ENCODE results near the gene NPY.
A peak's percentile ranks its signal among the peaks of the same experiment; 100 is the strongest.
"Not testable (repeated sequence)": the region's sequence is repeated elsewhere in the genome, so short reads cannot be mapped to it uniquely, and the experiment has no call there.

The NPY gene

GRCh38 chr7:24283897-24284698 lies at the start of gene NPY:
NPY (plus strand) TSS chr7:24284190; CDS start chr7:24285241, 1,051 bp downstream.
- no peak for DNase-seq

GRCh38 chr7:24239260-24239659 lies 44.7 kb upstream of the NPY start:
- DNase-seq: no peak

GRCh38 chr7:24241206-24241605 lies 42.8 kb upstream of the NPY start:
- no peak for DNase-seq

GRCh38 chr7:24244554-24244953 lies 39.4 kb upstream of the NPY start:
- DNase-seq: no peak

GRCh38 chr7:24245362-24245761 lies 38.6 kb upstream of the NPY start:
- DNase-seq: no peak

- no peak for DNase-seq
These were observed 34.7 kb upstream of the NPY start for GRCh38 chr7:24249266-24249665.

- DNase-seq: no peak
These were observed 32.4 kb upstream of the NPY start for GRCh38 chr7:24251568-24251967.

GRCh38 chr7:24255139-24255538 lies 28.9 kb upstream of the NPY start:
- DNase-seq: no peak

- DNase-seq: not testable (repeated sequence)
These were observed 25.7 kb upstream of the NPY start for GRCh38 chr7:24258324-24258723.

- DNase-seq: no peak
These were observed 12.1 kb upstream of the NPY start for GRCh38 chr7:24271938-24272337.

- DNase-seq: no peak
These were observed 4.5 kb upstream of the NPY start for GRCh38 chr7:24279512-24279911.

GRCh38 chr7:24283554-24283896 lies 465 bp upstream of the NPY start:
- no peak for DNase-seq

- no peak for DNase-seq
These were observed 913 bp downstream of the NPY start for GRCh38 chr7:24284699-24285506.

GRCh38 chr7:24290004-24290641 lies 6.1 kb downstream of the NPY start:
- peak; percentile 72 for DNase-seq

- no peak for DNase-seq
These were observed 7.3 kb downstream of the NPY start for GRCh38 chr7:24291271-24291670.

GRCh38 chr7:24297362-24297761 lies 13.4 kb downstream of the NPY start:
- no peak for DNase-seq

GRCh38 chr7:24298696-24299095 lies 14.7 kb downstream of the NPY start:
- DNase-seq: no peak

- no peak for DNase-seq
These were observed 15.2 kb downstream of the NPY start for GRCh38 chr7:24299192-24299591.

- DNase-seq: no peak
These were observed 17.7 kb downstream of the NPY start for GRCh38 chr7:24301703-24302102.

GRCh38 chr7:24304494-24305095 lies 20.6 kb downstream of the NPY start:
- DNase-seq: no peak

- no peak for DNase-seq
These were observed 23.3 kb downstream of the NPY start for GRCh38 chr7:24307326-24307725.

GRCh38 chr7:24312588-24312987 lies 28.6 kb downstream of the NPY start:
- DNase-seq: no peak

GRCh38 chr7:24313777-24314176 lies 29.8 kb downstream of the NPY start:
- no peak for DNase-seq
